GM04504 (cell line): ENCODE results near the gene LIMS4.
"Not testable (repeated sequence)": the region's sequence is repeated elsewhere in the genome, so short reads cannot be mapped to it uniquely, and the experiment has no call there.

ENCODE experiments used
- DNase-seq: peaks from one replicate; pipeline ENCODE4 v3.0.0-alpha.2; 2012; ENCODE audit warnings: low read depth

LIMS4 gene

GRCh38 chr2:110449127-110449947, 23.3 kb downstream of the LIMS4 start:
- DNase-seq: not testable (repeated sequence)

DNA sequence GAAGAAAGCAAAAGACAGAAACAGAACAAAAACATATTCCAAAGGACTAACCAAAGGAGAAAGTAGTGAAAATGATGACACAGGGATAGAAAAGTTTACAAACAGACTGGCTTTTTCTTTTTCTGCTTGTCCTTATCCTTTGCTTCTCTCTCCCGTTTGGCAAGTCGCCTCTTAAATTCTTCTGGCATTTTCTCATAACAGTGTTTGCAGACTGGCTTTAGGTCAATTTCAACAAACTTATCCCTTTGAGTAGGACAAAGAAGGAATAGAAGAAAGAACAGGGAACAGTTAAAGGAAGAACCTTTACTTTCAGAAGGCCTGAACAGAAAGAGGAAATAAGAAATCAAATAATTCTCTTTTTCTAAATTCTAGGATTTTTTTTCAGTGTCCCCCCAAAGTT, 26.0 kb downstream of the LIMS4 start:
- not testable (repeated sequence) for DNase-seq

GRCh38 chr2:110443305-110444005, 29.2 kb downstream of the LIMS4 start:
- not testable (repeated sequence) for DNase-seq

GRCh38 chr2:110441905-110442304, 30.7 kb downstream of the LIMS4 start:
- DNase-seq: not testable (repeated sequence)

DNA sequence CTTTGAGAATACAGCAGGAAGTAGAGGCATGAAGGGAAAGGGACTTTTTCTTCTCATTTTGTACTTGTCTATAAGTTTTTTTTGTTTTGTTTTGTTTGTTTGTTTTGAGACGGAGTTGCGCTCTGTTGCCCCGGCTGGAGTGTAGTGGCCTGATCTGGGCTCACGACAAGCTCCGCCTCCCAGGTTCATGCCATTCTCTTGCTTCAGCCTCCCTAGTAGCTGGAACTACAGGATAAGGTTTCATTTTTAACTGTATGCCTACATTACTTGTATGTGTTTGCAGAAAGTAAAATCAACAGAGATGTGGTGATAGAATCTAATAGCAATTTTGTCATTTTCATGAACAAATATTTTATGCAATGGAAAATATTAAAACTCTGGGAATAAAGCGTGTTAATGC, 38.1 kb downstream of the LIMS4 start:
- not testable (repeated sequence) for DNase-seq

- DNase-seq: not testable (repeated sequence)
These were observed 46.9 kb downstream of the LIMS4 start for GRCh38 chr2:110425725-110426124.

DNA sequence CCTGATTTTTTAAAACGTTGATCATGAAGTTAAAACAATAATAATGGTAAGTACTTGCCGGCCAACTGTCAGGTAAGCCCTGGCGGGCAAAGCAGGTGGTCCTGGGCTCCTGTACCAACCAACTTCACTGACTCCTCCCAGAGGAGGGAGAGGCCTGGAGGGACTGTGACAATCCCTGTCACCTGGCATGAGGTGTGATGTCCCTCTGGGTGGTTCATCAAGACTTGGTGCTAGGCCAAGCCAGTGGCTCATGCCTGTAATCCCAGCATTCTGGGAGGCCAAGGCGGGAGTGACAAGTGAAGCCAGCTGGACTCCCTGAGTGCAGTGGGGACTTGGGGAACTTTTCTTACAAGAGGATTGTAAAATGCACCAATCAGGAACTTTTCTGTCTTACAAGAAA, 48.2 kb downstream of the LIMS4 start:
- not testable (repeated sequence) for DNase-seq

DNA sequence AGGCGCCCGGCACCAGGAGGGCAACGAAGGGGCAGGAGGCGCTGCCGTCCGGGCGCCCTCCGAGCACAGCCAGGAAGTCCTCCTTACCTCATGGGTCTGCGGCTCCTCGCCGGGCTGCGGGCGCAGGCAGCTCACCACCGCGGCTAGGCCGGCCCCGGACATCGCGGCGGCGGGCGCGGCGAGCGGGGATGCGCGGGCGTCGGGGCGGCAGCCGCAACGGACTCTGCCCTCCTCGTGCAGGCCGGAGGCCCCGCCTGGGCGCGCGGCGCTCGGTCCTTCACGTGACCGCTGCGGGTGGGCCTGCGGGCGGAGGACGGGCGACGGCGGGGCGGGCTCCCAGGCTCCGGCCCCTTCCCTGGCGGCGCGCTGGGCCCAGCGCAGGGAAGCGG, 49.0 kb downstream of the LIMS4 start:
- not testable (repeated sequence) for DNase-seq

DNA sequence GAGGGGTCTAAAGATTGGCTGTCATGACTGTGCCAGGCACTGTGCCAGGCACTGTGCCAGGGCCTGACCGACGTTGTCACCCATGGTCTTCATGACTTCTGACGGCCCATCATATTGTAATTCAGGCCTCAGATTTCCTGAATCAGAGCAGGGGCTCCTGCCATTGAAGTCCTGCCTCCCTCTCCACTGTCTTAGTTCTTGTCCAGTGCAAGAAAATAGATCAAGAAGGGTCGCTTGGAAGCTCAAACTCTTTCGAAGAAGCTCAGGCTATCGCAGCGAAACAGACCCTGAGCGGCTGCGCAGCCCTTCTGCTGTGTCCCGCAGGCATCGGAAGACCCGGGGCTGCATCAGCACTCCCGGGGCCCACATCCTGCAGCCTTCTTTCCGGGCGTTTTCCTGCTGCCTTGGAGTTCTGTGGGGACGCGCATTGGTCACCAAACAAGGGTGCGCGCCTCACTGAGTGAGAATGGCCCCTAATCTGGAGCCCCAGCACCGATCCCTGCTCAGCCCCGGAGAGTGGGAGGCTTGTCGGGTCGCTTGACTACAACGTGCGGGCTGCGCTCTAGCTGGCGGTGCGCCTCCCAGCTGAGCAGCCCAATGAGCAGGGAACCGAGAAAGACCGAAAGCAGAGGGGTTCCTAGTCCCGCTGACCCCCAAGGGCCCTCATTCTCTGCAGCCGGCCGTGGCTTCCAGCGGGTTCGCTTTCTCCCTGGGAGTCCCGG, 49.6 kb downstream of the LIMS4 start:
- not testable (repeated sequence) for DNase-seq

- DNase-seq: not testable (repeated sequence)
These were observed 51.8 kb downstream of the LIMS4 start for GRCh38 chr2:110420641-110421354.

GRCh38 chr2:110407142-110407541, 65.5 kb downstream of the LIMS4 start:
- not testable (repeated sequence) for DNase-seq

- not testable (repeated sequence) for DNase-seq
These were observed 67.6 kb downstream of the LIMS4 start for GRCh38 chr2:110404988-110405387.

GRCh38 chr2:110404246-110404645, 68.4 kb downstream of the LIMS4 start:
- not testable (repeated sequence) for DNase-seq

GRCh38 chr2:110401001-110401618, 71.5 kb downstream of the LIMS4 start:
- DNase-seq: not testable (repeated sequence)

DNA sequence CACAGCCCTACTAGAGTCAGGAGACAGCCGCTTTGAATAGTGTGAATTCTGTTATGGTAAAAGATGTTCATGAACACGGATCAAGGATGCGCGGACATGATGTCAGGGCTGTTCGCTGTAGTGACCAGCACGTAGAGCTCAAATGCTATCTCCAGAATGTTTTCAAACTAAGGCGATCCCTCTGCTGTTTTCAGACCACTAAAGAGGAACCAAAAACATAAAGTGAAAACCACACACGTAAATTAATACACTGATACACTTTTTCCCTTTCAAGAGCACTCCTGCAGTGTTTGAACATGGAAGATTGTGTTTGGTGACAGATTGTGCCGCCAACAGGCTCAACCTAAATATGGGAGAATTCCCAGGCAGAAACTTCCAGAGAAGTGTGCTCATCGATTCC, 73.2 kb downstream of the LIMS4 start:
- DNase-seq: not testable (repeated sequence)

DNA sequence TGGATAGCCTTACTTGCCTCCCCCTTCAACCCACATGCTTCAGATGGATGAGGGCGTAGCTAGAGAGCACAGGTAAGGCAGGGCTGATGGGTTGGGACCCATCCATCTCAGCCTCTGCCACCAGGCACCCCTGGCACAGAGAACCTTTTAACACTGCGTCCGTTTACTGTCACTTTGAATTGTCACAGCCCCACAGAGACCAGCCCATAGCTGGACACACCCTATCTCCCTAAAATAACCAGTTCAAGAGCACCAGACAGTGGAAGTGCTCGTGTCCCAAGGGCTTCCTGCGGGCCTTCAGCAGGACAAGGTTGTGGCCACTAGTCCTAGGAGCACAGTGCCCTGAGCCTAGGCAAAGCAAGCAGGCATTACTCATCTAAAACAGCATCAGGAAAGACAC, 76.6 kb downstream of the LIMS4 start:
- DNase-seq: not testable (repeated sequence)
